H1 (cell line): ENCODE results near the gene CYTH1.

Experiments used
- BRCA1 ChIP-seq: IDR thresholded peaks from 2 replicates; pipeline ENCODE4 v1.6.1; 2012; ENCODE audit warnings: low read depth, low read length, improper control_type of control experiment
- POLR2A ChIP-seq, 2 experiments: IDR thresholded peaks; 1 replicate in 1 of 2; 2 replicates in 1 of 2; pipeline ENCODE4 v1.6.1; 2011; ENCODE audit warnings: low read depth in 2 of 2, low read length in 2 of 2, mild to moderate bottlenecking in 2 of 2; ENCODE audit errors: control extremely low read depth in 1 of 2
- POLR2AphosphoS5 ChIP-seq: IDR thresholded peaks from 2 replicates; pipeline ENCODE4 v1.6.1; 2011; ENCODE audit warnings: low read depth, low read length
- RNF2 ChIP-seq: fragments of 200-900, 300-1000 bp; sonication (generic); IDR thresholded peaks from 2 replicates; pipeline ENCODE4 v1.7.1; 2016; ENCODE audit warnings: borderline replicate concordance, low read depth, mild to moderate bottlenecking, antibody characterized with exemption, low read length; ENCODE audit not compliant: poor library complexity, severe bottlenecking; ENCODE audit errors: missing control alignments
- SAP30 ChIP-seq: fragments of 300-600 bp; sonication (generic); IDR thresholded peaks from 2 replicates; pipeline ENCODE4 v1.7.1; 2012; ENCODE audit warnings: low read length, moderate library complexity, mild to moderate bottlenecking, inconsistent platforms; ENCODE audit not compliant: insufficient read depth, insufficient replicate concordance
- TAF7 ChIP-seq: optimal IDR thresholded peaks from 2 replicates; pipeline ENCODE3; 2011; ENCODE audit warnings: low read depth, mild to moderate bottlenecking, inconsistent platforms, low read length, moderate library complexity, borderline replicate concordance
- ZNF274 ChIP-seq: IDR thresholded peaks from 2 replicates; pipeline ENCODE4 v1.7.0; 2012; ENCODE audit warnings: low read length, borderline replicate concordance; ENCODE audit errors: extremely low read depth
- TF ChIP-seq, protein P1 (sequence below), 3 experiments: IDR thresholded peaks; 1 replicate in 2 of 3; 2 replicates in 1 of 3; pipeline versions ENCODE4 v1.5.1 to v1.6.1; 2011; ENCODE audit warnings: low read length in 3 of 3, mild to moderate bottlenecking in 3 of 3, inconsistent platforms in 2 of 3, low read depth in 1 of 3, moderate library complexity in 1 of 3; ENCODE audit not compliant: insufficient read depth in 1 of 3; ENCODE audit errors: control extremely low read depth in 1 of 3
- TF ChIP-seq, protein P2 (sequence below): IDR thresholded peaks from 2 replicates; pipeline ENCODE4 v1.6.1; 2011; ENCODE audit warnings: low read length, improper control_type of control experiment
- TF ChIP-seq, protein P3 (sequence below): IDR thresholded peaks from 2 replicates; pipeline ENCODE4 v1.6.1; 2012; ENCODE audit warnings: low read length, inconsistent platforms

DNA sequence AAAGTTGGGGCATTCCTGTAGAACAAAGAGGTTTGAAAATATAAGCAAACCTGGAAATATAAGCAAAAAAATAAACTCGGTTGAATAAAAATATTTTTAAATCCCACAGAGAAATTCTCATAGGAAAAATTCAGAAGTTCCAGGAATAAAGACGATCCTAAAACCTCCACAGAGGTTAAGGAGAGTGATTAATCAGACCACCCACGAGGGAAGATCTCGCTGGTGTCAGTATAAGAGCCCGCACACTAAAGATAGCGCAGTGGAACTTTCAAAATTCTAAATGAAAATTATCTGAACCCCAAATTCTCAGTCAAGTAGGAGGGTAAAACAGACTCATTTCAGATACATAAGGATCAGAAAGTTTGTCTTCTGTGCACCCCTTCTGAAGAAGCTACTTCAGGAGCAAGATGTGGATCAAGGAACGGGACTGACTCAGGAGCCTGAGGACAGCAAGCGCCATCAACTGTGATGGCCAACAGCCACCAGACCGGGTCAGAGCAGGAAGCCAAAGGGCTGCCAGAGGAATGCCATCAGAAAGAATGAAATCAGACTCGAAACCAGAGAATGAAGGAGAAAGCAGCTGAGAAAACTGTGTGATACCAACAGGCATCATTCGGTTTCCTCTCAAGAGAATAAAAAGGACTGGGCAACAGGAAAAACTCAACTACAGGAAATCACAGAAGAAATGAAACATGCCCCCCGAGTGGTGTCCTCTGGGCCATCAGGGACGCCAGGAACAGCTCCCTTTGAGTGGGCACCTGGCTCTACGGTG, 66.9 kb downstream of the CYTH1 start:
- no peak for TF ChIP-seq RNF2
- TF ChIP-seq, protein P1, sequence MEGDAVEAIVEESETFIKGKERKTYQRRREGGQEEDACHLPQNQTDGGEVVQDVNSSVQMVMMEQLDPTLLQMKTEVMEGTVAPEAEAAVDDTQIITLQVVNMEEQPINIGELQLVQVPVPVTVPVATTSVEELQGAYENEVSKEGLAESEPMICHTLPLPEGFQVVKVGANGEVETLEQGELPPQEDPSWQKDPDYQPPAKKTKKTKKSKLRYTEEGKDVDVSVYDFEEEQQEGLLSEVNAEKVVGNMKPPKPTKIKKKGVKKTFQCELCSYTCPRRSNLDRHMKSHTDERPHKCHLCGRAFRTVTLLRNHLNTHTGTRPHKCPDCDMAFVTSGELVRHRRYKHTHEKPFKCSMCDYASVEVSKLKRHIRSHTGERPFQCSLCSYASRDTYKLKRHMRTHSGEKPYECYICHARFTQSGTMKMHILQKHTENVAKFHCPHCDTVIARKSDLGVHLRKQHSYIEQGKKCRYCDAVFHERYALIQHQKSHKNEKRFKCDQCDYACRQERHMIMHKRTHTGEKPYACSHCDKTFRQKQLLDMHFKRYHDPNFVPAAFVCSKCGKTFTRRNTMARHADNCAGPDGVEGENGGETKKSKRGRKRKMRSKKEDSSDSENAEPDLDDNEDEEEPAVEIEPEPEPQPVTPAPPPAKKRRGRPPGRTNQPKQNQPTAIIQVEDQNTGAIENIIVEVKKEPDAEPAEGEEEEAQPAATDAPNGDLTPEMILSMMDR (IDR thresholded peaks at IDR 0.05; ENCODE audit: control extremely low read depth in 1 of 3, insufficient read depth in 1 of 3, low read depth in 1 of 3, low read length in 3 of 3) = no peak
- TF ChIP-seq POLR2A (IDR thresholded peaks at IDR 0.05; ENCODE audit: control extremely low read depth in 1 of 2, low read depth in 2 of 2, low read length in 2 of 2) = no peak
- no peak for TF ChIP-seq BRCA1
- no peak for TF ChIP-seq SAP30
- TF ChIP-seq, protein P2, sequence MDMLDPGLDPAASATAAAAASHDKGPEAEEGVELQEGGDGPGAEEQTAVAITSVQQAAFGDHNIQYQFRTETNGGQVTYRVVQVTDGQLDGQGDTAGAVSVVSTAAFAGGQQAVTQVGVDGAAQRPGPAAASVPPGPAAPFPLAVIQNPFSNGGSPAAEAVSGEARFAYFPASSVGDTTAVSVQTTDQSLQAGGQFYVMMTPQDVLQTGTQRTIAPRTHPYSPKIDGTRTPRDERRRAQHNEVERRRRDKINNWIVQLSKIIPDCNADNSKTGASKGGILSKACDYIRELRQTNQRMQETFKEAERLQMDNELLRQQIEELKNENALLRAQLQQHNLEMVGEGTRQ = no peak
- TF ChIP-seq ZNF274 = no peak
- TF ChIP-seq, protein P3, sequence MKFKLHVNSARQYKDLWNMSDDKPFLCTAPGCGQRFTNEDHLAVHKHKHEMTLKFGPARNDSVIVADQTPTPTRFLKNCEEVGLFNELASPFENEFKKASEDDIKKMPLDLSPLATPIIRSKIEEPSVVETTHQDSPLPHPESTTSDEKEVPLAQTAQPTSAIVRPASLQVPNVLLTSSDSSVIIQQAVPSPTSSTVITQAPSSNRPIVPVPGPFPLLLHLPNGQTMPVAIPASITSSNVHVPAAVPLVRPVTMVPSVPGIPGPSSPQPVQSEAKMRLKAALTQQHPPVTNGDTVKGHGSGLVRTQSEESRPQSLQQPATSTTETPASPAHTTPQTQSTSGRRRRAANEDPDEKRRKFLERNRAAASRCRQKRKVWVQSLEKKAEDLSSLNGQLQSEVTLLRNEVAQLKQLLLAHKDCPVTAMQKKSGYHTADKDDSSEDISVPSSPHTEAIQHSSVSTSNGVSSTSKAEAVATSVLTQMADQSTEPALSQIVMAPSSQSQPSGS = no peak
- TF ChIP-seq POLR2AphosphoS5 = no peak
- no peak for TF ChIP-seq TAF7
